Endothelial cell of umbilical vein (primary cell): ENCODE data around the gene AGA. TPM values are rescaled to one million over a fixed set of nuclear protein-coding genes. Genes with fewer than 3 reads are reported as not detected.

Source experiments
- BruUV-seq: library from RNA; stranded (reverse); fragments of 400-500 nt; replicated peaks from 2 replicates; lab custom pipeline; 2021; lab: Mats Ljungman, UMichigan
- CTCF ChIA-PET: fragments of 300-600, 350-600 bp; sonication (Branson Sonifier 250); formaldehyde crosslinking; loops from one replicate; lab custom pipeline; 2021; ENCODE audit warnings: antibody characterized with exemption, inconsistent platforms; lab: Charles Lee
- POLR2A ChIA-PET: fragments of 300-600, 350-600 bp; sonication (Branson Sonifier 250); formaldehyde crosslinking; loops from one replicate; lab custom pipeline; 2021; ENCODE audit warnings: antibody characterized with exemption, inconsistent platforms; lab: Charles Lee
- DNase-seq: peaks from one replicate; pipeline ENCODE4 v3.0.0-alpha.2; 2011; ENCODE audit warnings: low read depth, low spot score
- FAIRE-seq: peaks from 2 replicates; lab custom pipeline; 2011; peaks lifted over from hg19 to GRCh38; lab: Jason Lieb, UNC
- H2AFZ ChIP-seq: 2 replicates; pipeline ENCODE4 v1.6.0; 2012; ENCODE audit warnings: low read depth, low read length, control low read depth, inconsistent platforms
- H3K27ac ChIP-seq: 2 replicates; pipeline ENCODE4 v1.5.1; 2011; ENCODE audit warnings: low read depth, mild to moderate bottlenecking, control low read depth, low read length, moderate library complexity; ENCODE audit not compliant: insufficient read depth
- H3K27me3 ChIP-seq, 2 experiments: 2 replicates each; pipeline versions ENCODE4 v1.6.0 to v1.6.1; 2011; ENCODE audit warnings: low read length in 2 of 2, mixed read lengths in 1 of 2; ENCODE audit not compliant: control insufficient read depth in 2 of 2, insufficient read depth in 2 of 2
- H3K36me3 ChIP-seq, 2 experiments: 2 replicates in 1 of 2; 3 replicates in 1 of 2; pipeline ENCODE4 v1.5.1; 2011; ENCODE audit warnings: low read length in 2 of 2, mild to moderate bottlenecking in 1 of 2, moderate library complexity in 1 of 2; ENCODE audit not compliant: control insufficient read depth in 2 of 2, insufficient read depth in 2 of 2; ENCODE audit errors: extremely low read depth in 1 of 2
- H3K4me1 ChIP-seq: 3 replicates; pipeline ENCODE4 v1.5.1; 2011; ENCODE audit warnings: mild to moderate bottlenecking, low read length; ENCODE audit not compliant: control insufficient read depth, insufficient read depth; ENCODE audit errors: extremely low read depth
- H3K4me2 ChIP-seq: 2 replicates; pipeline ENCODE4 v1.6.1; 2011; ENCODE audit warnings: low read length, control low read depth, mixed read lengths; ENCODE audit not compliant: insufficient read depth
- H3K4me3 ChIP-seq, 3 experiments: fragments of 200-600 bp in 1 of 3; sonication (generic), shearing (Covaris generic) in 1 of 3; replicated peaks in 1 of 3; 2 replicates each; pipeline ENCODE4 v1.5.1; 2011 to 2016; ENCODE audit warnings: control low read depth in 3 of 3, low read length in 3 of 3, mild to moderate bottlenecking in 2 of 3, inconsistent platforms in 1 of 3, low read depth in 1 of 3, moderate library complexity in 1 of 3; ENCODE audit not compliant: insufficient read depth in 1 of 3
- H3K79me2 ChIP-seq: 2 replicates; pipeline ENCODE4 v1.6.0; 2012; ENCODE audit warnings: low read length, inconsistent platforms; ENCODE audit not compliant: control insufficient read depth, insufficient read depth
- H3K9ac ChIP-seq: replicated peaks from 2 replicates; pipeline ENCODE3; 2011; ENCODE audit warnings: low read length, control low read depth; ENCODE audit not compliant: insufficient read depth; ENCODE audit errors: extremely low read depth
- H3K9me1 ChIP-seq: replicated peaks from 3 replicates; pipeline ENCODE4 v1.6.0; 2011; ENCODE audit warnings: mild to moderate bottlenecking, low read length; ENCODE audit not compliant: control insufficient read depth, insufficient read depth; ENCODE audit errors: extremely low read depth
- H3K9me3 ChIP-seq: replicated peaks from 2 replicates; pipeline ENCODE4 v1.5.1; 2012; ENCODE audit warnings: low read length, inconsistent platforms; ENCODE audit not compliant: control insufficient read depth, insufficient read depth
- H4K20me1 ChIP-seq: replicated peaks from 2 replicates; pipeline ENCODE3; 2011; ENCODE audit warnings: mild to moderate bottlenecking, low read length; ENCODE audit not compliant: control insufficient read depth, insufficient read depth; ENCODE audit errors: extremely low read depth
- CTCF ChIP-seq, 2 donors: IDR thresholded peaks; 1 replicate in 1 of 2; 2 replicates in 1 of 2; pipeline ENCODE4 v1.5.1; 2011; ENCODE audit warnings: low read length in 2 of 2, mild to moderate bottlenecking in 2 of 2, moderate library complexity in 2 of 2, control low read depth in 1 of 2, inconsistent platforms in 1 of 2, low read depth in 1 of 2; ENCODE audit not compliant: insufficient read depth in 1 of 2; ENCODE audit errors: extremely low read depth in 1 of 2
- EZH2 ChIP-seq: IDR thresholded peaks from 2 replicates; pipeline ENCODE4 v1.6.1; 2012; ENCODE audit warnings: borderline replicate concordance, low read depth, mild to moderate bottlenecking, moderate library complexity, low read length, inconsistent platforms; ENCODE audit not compliant: severe bottlenecking
- FOS ChIP-seq: IDR thresholded peaks from 2 replicates; pipeline ENCODE4 v1.6.1; 2011; ENCODE audit warnings: mild to moderate bottlenecking, low read length, moderate library complexity, borderline replicate concordance; ENCODE audit not compliant: insufficient read depth
- GATA2 ChIP-seq: IDR thresholded peaks from 2 replicates; pipeline ENCODE4 v1.7.0; 2011; ENCODE audit warnings: low read depth, mild to moderate bottlenecking, moderate library complexity, mixed read lengths, low read length; ENCODE audit not compliant: insufficient read length, insufficient read depth
- JUN ChIP-seq: IDR thresholded peaks from 2 replicates; pipeline ENCODE4 v1.6.1; 2011; ENCODE audit warnings: borderline replicate concordance, low read depth; ENCODE audit not compliant: insufficient read length, insufficient read depth
- MAX ChIP-seq: IDR thresholded peaks from 2 replicates; pipeline ENCODE4 v1.6.1; 2011; ENCODE audit not compliant: insufficient read depth, insufficient read length
- MYC ChIP-seq: IDR thresholded peaks from one replicate; pipeline ENCODE4 v1.6.1; 2011; ENCODE audit warnings: mild to moderate bottlenecking, low read depth, low read length
- POLR2A ChIP-seq: IDR thresholded peaks from 2 replicates; pipeline ENCODE4 v1.6.1; 2012; ENCODE audit warnings: low read depth, mild to moderate bottlenecking, control low read depth, low read length
- POLR2AphosphoS5 ChIP-seq: IDR thresholded peaks from 2 replicates; pipeline ENCODE4 v1.6.1; 2012; ENCODE audit warnings: low read depth, mild to moderate bottlenecking, control low read depth, low read length, moderate library complexity; ENCODE audit not compliant: insufficient read depth
- dilution Hi-C: fragments of 300-500 bp; cut with MboI; formaldehyde crosslinking; loops from one replicate; pipeline ENCODE4 v1.15.0; 2019; ENCODE audit warnings: low sequenced_read_pairs; ENCODE audit not compliant: extremely low pct_ligation_motif_present
- intact Hi-C: fragments of 100-400 bp; cut with micrococcal nuclease; formaldehyde crosslinking; loops from one replicate; pipeline ENCODE4 v1.10.0; 2022
- polyA plus RNA-seq, 4 experiments: library from polyadenylated mRNA; depleted of rRNA in 3 of 4; stranded (reverse) in 3 of 4; unstranded in 1 of 4; fragments of >200 nt; gene quantifications; 2 replicates each; pipeline versions ENCODE4 v1.2.1 to v1.2.3, GENCODE V29; 2011 to 2012; ENCODE audit warnings: missing spikeins in 1 of 4
- total RNA-seq: library from RNA; stranded (reverse); gene quantifications from 2 replicates; pipeline ENCODE4 v1.2.3, GENCODE V29; 2021

The AGA gene
- total and polyA plus RNA-seq, 2 donors (not counting 3 experiments of a cell fraction or from before 2014, with no cell fraction given): 14.1 to 16.9 TPM

- Histone ChIP-seq H4K20me1 (no peaks in the 10 kb centered on the region), H3K36me3 (no peaks in the 10 kb centered on the region), H3K9me1 (no peaks in the 10 kb centered on the region), H3K27me3 (no peaks in the 10 kb centered on the region), H3K4me3 (no peak overlapping the region), H3K79me2 (no peaks in the 10 kb centered on the region), H3K4me1 (no peaks in the 10 kb centered on the region), H3K9me3 (no peaks in the 10 kb centered on the region), H2AFZ (no peak overlapping the region), H3K4me2 (no peak overlapping the region), H3K9ac (no peak overlapping the region), H3K27ac (no peak overlapping the region)
- DNase-seq (no peak), FAIRE-seq (no peak)
- dilution Hi-C loops: no loop called here
- no TSS peak for BruUV-seq
- ChIA-PET POLR2A (no interaction called here), CTCF (no interaction called here)
- intact Hi-C loops: no loop called here
- no peak for TF ChIP-seq GATA2
- TF ChIP-seq CTCF (IDR thresholded peaks at IDR 0.05; ENCODE audit: extremely low read depth in 1 of 2, insufficient read depth in 1 of 2, low read depth in 1 of 2, low read length in 2 of 2): no peak
- TF ChIP-seq EZH2: no peak
- no peak for TF ChIP-seq MAX
- TF ChIP-seq POLR2A: no peak
- no peak for TF ChIP-seq MYC
- TF ChIP-seq POLR2AphosphoS5: no peak
- no peak for TF ChIP-seq FOS
- TF ChIP-seq JUN: no peak
These were observed 15.0 kb downstream of the AGA start for GRCh38 chr4:177427192-177427591.
